ENCODE measurements around the gene TAOK1. TPM values are rescaled to one million over a fixed set of nuclear protein-coding genes. Genes with fewer than 3 reads are reported as not detected.
"Not testable (repeated sequence)": the region's sequence is repeated elsewhere in the genome, so short reads cannot be mapped to it uniquely, and the experiment has no call there.

TAOK1 gene
- total RNA-seq, 1 donor = 23.4 TPM

DNA sequence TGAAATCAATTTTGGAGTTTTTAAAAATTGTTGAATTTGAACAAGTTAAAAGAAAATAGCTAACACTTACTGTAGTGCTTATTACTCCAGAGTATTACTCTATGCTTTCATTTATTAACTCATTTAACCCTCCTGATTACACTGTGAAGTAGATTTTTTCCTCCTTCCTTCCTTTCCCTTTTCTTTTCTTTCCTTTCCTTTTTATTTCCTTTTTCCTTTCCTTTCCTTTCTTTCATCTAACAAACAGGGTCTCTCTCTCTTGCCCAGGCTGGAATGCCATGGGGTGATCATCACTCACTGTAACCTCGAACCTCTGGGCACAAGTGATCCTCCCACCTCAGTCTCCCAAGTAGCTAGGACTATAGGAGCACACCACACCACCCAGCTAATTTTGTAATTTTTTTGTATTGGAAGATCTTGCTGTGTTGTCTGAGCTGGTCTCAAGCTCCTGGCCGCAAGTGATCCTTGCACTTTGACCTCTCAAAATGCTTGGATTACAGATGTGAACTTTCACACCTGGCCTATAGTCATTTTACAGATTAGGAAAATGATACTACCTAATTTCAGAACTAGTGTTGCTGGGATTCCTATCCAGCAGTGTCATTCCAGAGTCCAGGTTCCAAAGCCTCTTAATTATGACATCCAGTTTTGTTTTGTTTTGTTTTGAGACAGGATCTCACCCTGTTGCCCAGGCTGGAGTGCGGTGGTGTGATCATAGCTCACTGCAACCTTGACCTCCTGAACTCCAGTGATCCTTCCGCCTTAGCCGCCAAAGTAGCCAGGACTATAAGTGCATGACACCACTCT lies 59.9 kb downstream of the TAOK1 start:
- Histone ChIP-seq H3K4me1 (ENCODE audit: insufficient read depth, low read length) (peaks cover 10% of the 10 kb centered on the region), H3K9me3 (ENCODE audit: low read depth, low read length) (no peaks in the 10 kb centered on the region), H3K4me3 (ENCODE audit: low read length) (no peak overlapping the region), H3K27me3 (ENCODE audit: insufficient read depth, low read length) (no peaks in the 10 kb centered on the region)

DNA sequence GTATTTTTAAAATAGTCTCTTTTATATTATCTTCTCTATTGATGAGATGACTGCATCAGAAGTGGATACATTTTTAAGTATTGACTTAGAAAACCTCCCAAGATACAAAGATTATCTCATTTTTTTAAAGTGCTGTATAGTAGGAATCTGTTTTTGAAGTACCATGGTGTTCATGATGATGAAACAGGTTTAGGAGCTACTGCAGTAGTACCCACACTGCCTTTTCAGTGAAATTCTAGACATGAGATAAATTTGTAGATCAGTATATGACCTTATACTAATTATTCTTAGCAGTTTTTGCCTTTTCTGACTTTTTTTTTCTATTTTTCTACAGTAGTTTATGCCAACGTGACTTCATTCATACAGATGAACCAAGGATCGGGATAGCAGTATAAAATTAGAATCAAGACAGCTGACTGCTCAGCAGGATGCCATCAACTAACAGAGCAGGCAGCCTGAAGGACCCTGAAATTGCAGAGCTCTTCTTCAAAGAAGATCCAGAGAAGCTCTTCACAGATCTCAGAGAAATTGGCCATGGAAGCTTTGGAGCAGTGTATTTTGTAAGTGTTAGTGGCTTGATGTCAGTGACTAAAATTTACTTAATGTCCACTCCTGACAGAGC lies 61.1 kb downstream of the TAOK1 start:
- H3K4me1 ChIP-seq (ENCODE audit: insufficient read depth, low read length) = peaks cover 10% of the 10 kb centered on the region
- H3K4me3 ChIP-seq (ENCODE audit: low read length) = no peak overlapping the region
- no peaks in the 10 kb centered on the region for H3K9me3 ChIP-seq (ENCODE audit: low read depth, low read length)
- H3K27me3 ChIP-seq (ENCODE audit: insufficient read depth, low read length) = no peaks in the 10 kb centered on the region

- peaks cover 14% of the 10 kb centered on the region for H3K4me1 ChIP-seq (ENCODE audit: insufficient read depth, low read length)
- H3K9me3 ChIP-seq (ENCODE audit: low read depth, low read length) = no peaks in the 10 kb centered on the region
- H3K4me3 ChIP-seq (ENCODE audit: low read length) = no peak overlapping the region
- H3K27me3 ChIP-seq (ENCODE audit: insufficient read depth, low read length) = no peaks in the 10 kb centered on the region
Observed at GRCh38 chr17:29458066-29458465, 67.9 kb downstream of the TAOK1 start.

DNA sequence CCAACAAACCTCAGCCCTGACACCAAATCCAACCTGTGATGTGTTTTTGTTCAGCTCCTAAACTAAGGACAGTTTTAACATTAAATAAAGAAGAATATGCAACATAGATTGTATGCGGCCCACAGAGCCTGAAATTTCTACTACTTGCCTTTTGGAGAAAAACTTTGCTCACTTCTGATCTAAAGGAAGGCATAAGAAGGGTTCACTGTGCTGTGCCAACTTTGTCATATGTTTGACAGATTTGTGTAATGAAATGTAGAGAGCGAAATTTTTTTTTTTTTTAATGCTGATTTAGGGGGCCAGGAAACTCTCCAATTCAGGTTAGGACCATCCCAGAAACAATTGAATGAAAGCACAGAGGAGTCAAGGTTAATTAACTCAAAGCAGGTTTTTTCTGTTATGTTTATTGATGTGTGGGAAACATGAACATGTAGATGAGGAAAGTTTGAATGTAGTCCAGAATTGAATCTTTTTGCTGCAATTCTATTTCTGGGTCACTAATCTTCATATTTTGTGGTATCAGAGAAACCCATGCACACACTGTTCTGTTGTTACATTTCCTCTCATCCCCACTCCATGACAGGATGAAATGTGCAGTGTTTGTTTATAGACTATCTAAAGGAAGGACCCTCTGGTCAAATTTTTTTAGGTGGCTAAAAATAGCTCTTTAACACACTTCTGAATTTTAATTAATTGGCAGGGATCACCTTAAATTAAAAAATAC lies 71.5 kb downstream of the TAOK1 start:
- Histone ChIP-seq H3K4me1 (ENCODE audit: insufficient read depth, low read length) (peaks cover 14% of the 10 kb centered on the region), H3K27me3 (ENCODE audit: insufficient read depth, low read length) (no peaks in the 10 kb centered on the region), H3K9me3 (ENCODE audit: low read depth, low read length) (no peaks in the 10 kb centered on the region), H3K4me3 (ENCODE audit: low read length) (no peak overlapping the region)

- peaks cover 4% of the 10 kb centered on the region for H3K4me1 ChIP-seq (ENCODE audit: insufficient read depth, low read length)
- H3K27me3 ChIP-seq (ENCODE audit: insufficient read depth, low read length) = no peaks in the 10 kb centered on the region
- H3K4me3 ChIP-seq (ENCODE audit: low read length) = no peak overlapping the region
- no peaks in the 10 kb centered on the region for H3K9me3 ChIP-seq (ENCODE audit: low read depth, low read length)
Observed at GRCh38 chr17:29469276-29469675, 79.1 kb downstream of the TAOK1 start.

GRCh38 chr17:29473437-29473836 lies 83.3 kb downstream of the TAOK1 start:
- not testable (repeated sequence) for H3K27me3 ChIP-seq (ENCODE audit: insufficient read depth, low read length); H3K4me1 ChIP-seq (ENCODE audit: insufficient read depth, low read length); H3K4me3 ChIP-seq (ENCODE audit: low read length); H3K9me3 ChIP-seq (ENCODE audit: low read depth, low read length)

GRCh38 chr17:29474297-29474696 lies 84.1 kb downstream of the TAOK1 start:
- H3K4me1 ChIP-seq (ENCODE audit: insufficient read depth, low read length) = no peaks in the 10 kb centered on the region
- no peak overlapping the region for H3K4me3 ChIP-seq (ENCODE audit: low read length)
- H3K9me3 ChIP-seq (ENCODE audit: low read depth, low read length) = no peaks in the 10 kb centered on the region
- H3K27me3 ChIP-seq (ENCODE audit: insufficient read depth, low read length) = no peaks in the 10 kb centered on the region

DNA sequence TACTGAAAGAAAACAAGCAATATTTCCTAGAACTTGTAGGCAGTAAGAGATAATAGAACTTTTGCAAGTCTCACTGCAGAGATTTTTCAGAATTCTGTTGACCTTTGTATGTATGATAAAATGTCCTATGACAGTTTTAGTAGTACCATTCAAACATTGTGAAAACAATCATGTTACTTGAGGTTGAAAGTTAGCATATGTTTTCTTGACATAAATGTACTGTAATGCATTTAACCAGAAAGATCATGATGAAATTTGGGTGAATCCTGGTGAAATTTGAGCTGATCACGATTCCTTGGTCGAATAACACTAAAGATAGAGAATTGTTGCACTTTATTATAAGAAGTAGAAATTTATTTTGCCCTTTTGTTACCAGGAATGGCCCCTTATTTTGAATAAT lies 85.7 kb downstream of the TAOK1 start:
- Histone ChIP-seq H3K4me1 (ENCODE audit: insufficient read depth, low read length) (no peaks in the 10 kb centered on the region), H3K27me3 (ENCODE audit: insufficient read depth, low read length) (no peaks in the 10 kb centered on the region), H3K4me3 (ENCODE audit: low read length) (no peak overlapping the region), H3K9me3 (ENCODE audit: low read depth, low read length) (no peaks in the 10 kb centered on the region)

DNA sequence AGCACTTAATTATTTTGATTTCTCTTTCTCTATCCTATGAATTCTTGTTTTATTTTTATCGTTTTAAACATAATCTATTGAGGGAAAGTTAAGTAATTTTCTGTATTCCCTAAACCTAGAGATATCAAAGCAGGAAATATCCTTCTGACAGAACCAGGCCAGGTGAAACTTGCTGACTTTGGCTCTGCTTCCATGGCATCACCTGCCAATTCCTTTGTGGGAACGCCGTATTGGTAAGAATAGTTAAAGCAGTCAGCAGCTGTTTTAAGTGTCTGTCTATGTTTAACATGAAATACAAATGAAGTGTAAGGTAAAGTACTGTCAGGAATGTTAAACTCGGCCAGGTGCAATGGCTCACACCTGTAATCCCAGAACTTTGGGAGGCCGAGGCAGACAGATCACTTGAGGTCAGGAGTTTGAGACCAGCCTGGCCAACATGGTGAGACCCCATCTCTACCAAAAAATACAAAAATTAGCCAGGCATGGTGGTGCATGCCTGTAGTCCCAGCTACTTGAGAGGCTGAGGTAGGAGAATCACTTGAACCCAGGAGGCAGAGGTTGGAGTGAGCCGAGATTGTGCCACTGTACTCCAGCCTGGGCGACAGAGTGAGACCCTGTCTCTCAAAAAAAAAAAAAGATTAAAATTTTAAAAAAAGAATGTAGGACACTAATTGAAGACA lies 90.2 kb downstream of the TAOK1 start:
- H3K9me3 ChIP-seq (ENCODE audit: low read depth, low read length); H3K4me1 ChIP-seq (ENCODE audit: insufficient read depth, low read length); H3K4me3 ChIP-seq (ENCODE audit: low read length); H3K27me3 ChIP-seq (ENCODE audit: insufficient read depth, low read length): not testable (repeated sequence)

- H3K9me3 ChIP-seq (ENCODE audit: low read depth, low read length) = no peaks in the 10 kb centered on the region
- H3K4me1 ChIP-seq (ENCODE audit: insufficient read depth, low read length) = no peaks in the 10 kb centered on the region
- H3K4me3 ChIP-seq (ENCODE audit: low read length) = no peak overlapping the region
- H3K27me3 ChIP-seq (ENCODE audit: insufficient read depth, low read length) = no peaks in the 10 kb centered on the region
Observed at GRCh38 chr17:29483503-29483902, 93.3 kb downstream of the TAOK1 start.

GRCh38 chr17:29495011-29495410 lies 104.8 kb downstream of the TAOK1 start:
- Histone ChIP-seq H3K9me3 (ENCODE audit: low read depth, low read length) (no peaks in the 10 kb centered on the region), H3K27me3 (ENCODE audit: insufficient read depth, low read length) (no peaks in the 10 kb centered on the region), H3K4me1 (ENCODE audit: insufficient read depth, low read length) (no peaks in the 10 kb centered on the region), H3K4me3 (ENCODE audit: low read length) (no peak overlapping the region)

DNA sequence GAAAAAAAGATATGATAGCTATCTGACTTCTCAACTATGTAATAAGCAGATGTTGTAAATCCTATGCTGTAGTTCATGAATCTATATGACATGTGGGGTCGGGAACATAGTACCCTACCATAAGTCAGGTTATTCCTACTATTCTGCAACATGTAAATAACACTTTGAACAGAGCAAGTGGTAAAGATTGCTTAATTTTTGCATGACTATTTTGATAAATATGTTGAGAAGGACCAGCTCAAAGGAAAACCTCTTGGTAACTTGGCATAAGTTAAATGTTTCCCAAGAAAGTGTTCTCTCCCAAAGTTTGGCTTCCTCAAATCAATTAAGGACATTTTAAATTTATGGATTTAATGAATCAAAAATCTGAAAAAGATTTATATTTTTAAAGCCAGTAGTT lies 114.5 kb downstream of the TAOK1 start:
- no peaks in the 10 kb centered on the region for H3K9me3 ChIP-seq (ENCODE audit: low read depth, low read length)
- no peaks in the 10 kb centered on the region for H3K4me1 ChIP-seq (ENCODE audit: insufficient read depth, low read length)
- H3K4me3 ChIP-seq (ENCODE audit: low read length) = no peak overlapping the region
- no peaks in the 10 kb centered on the region for H3K27me3 ChIP-seq (ENCODE audit: insufficient read depth, low read length)

DNA sequence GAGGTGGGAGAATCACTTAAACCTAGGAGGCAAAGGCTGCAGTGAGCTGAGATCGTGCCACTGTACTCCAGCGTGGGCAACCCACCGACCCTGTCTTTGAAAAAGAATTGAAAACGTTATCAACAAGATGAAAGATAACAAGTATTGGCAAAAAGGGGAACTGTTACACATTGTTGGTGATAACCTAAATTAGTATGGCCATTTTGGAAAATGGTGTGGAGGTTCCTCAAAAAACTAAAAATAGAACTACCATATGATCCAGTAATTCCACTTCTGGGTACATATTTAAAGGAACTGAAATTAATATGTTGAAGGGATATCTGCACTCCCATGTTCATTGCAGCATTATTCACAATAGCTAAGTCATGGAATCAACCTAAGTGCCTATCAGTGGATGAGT lies 115.7 kb downstream of the TAOK1 start:
- no peak overlapping the region for H3K4me3 ChIP-seq (ENCODE audit: low read length)
- no peaks in the 10 kb centered on the region for H3K4me1 ChIP-seq (ENCODE audit: insufficient read depth, low read length)
- H3K27me3 ChIP-seq (ENCODE audit: insufficient read depth, low read length) = no peaks in the 10 kb centered on the region
- H3K9me3 ChIP-seq (ENCODE audit: low read depth, low read length) = no peaks in the 10 kb centered on the region

DNA sequence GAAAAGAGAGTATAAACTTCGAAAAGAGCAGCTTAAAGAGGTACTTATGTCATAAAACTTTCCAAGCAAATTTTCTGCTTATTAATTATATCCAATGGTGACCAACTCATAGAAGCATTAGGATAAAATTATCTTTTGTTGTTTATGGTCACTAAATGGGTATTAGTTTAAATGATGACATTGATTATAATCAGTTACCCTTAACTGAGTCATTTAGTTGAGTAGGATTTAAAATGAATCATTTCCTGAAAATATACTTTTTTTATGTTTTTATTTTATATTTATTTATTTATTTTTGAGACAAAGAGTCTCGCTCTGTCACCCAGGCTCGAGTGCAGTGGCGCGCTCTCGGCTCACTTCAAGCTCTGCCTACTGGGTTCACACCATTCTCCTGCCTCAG lies 120.8 kb downstream of the TAOK1 start:
- Histone ChIP-seq H3K4me1 (ENCODE audit: insufficient read depth, low read length) (no peaks in the 10 kb centered on the region), H3K9me3 (ENCODE audit: low read depth, low read length) (no peaks in the 10 kb centered on the region), H3K4me3 (ENCODE audit: low read length) (no peak overlapping the region), H3K27me3 (ENCODE audit: insufficient read depth, low read length) (no peaks in the 10 kb centered on the region)

DNA sequence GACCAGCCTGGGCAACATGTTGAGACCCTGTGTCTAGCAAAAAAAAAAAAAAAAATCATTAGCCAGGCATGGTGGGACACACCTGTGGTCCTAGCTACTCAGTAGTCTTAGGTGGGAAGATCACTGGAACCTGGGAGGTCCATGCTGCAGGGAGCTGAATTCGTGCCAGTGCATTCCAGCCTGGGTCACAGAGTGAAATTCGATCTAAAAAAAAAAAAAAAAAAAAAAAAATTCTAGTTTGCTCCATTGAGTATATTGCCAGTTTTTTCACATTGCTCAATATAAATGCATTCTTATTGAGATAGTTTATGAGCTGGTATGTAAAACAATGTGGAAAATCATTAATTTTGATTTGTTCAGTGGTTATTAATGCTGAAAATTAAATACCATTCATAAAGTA lies 124.6 kb downstream of the TAOK1 start:
- Histone ChIP-seq H3K27me3 (ENCODE audit: insufficient read depth, low read length) (no peaks in the 10 kb centered on the region), H3K9me3 (ENCODE audit: low read depth, low read length) (no peaks in the 10 kb centered on the region), H3K4me3 (ENCODE audit: low read length) (no peak overlapping the region), H3K4me1 (ENCODE audit: insufficient read depth, low read length) (no peaks in the 10 kb centered on the region)

Data from mononuclear cell (primary cell).